ENCODE results near the gene SAMD4B. TPM values are rescaled to one million over a fixed set of nuclear protein-coding genes. Genes with fewer than 3 reads are reported as not detected.
A peak's percentile ranks its signal among the peaks of the same experiment; 100 is the strongest.

SAMD4B gene
- total RNA-seq, 4 donors from 2014 or later = 49.1 to 131 (median 75.2) TPM

GRCh38 chr19:39413272-39413910 lies 71.2 kb downstream of the SAMD4B start:
- WGBS, 2 donors = 3 to 5% methylated on average over 9 to 12 of the region's 54 CpGs
- H3K36me3 ChIP-seq = peaks cover 2 to 18% (median 3%) of the 10 kb centered on the region in 3 donors
- no peak for DNase-seq
- peak overlapping the region; percentile 64 to 90 (median 79) for H3K4me3 ChIP-seq
- H3K4me1 ChIP-seq = peaks cover 19 to 69% (median 32%) of the 10 kb centered on the region in 3 donors
- intact Hi-C loops (cut with DNase I) = no loop called here
- H3K9me3 ChIP-seq = no peaks in the 10 kb centered on the region
- no peaks in the 10 kb centered on the region for H3K27me3 ChIP-seq
- peak overlapping the region; percentile 99 for H3K27ac ChIP-seq
- TF ChIP-seq CTCF (IDR thresholded peaks at IDR 0.05) (no peak), POLR2A (IDR thresholded peaks at IDR 0.05) (peak in 1 of 4 donors; percentile 12)

GRCh38 chr19:39413911-39414608 lies 71.8 kb downstream of the SAMD4B start:
- WGBS, 2 donors = 52 to 69% methylated on average over 10 to 11 of the region's 18 CpGs
- no peak for TF ChIP-seq POLR2A (IDR thresholded peaks at IDR 0.05)
- no peak for TF ChIP-seq CTCF (IDR thresholded peaks at IDR 0.05)
- Histone ChIP-seq H3K27me3 (no peaks in the 10 kb centered on the region), H3K4me3 (peak overlapping the region; percentile 64 to 90 (median 79)), H3K9me3 (no peaks in the 10 kb centered on the region), H3K27ac (peak overlapping the region; percentile 99), H3K4me1 (peaks cover 19 to 69% (median 32%) of the 10 kb centered on the region in 3 donors), H3K36me3 (peaks cover 0 to 18% (median 6%) of the 10 kb centered on the region in 3 donors)
- intact Hi-C loops (cut with DNase I) = no loop called here
- no peak for DNase-seq

GRCh38 chr19:39415111-39416046 lies 73.2 kb downstream of the SAMD4B start:
- Histone ChIP-seq H3K27ac (peak overlapping the region in 3 of 4 donors; percentile 17 to 99 (median 99)), H3K27me3 (no peaks in the 10 kb centered on the region), H3K4me1 (peaks cover 18 to 61% (median 25%) of the 10 kb centered on the region in 3 donors), H3K9me3 (no peaks in the 10 kb centered on the region), H3K36me3 (peaks cover 0 to 22% (median 9%) of the 10 kb centered on the region in 3 donors), H3K4me3 (peak overlapping the region in 2 of 4 donors; percentile 76 to 90)
- TF ChIP-seq POLR2A (IDR thresholded peaks at IDR 0.05) (no peak), CTCF (IDR thresholded peaks at IDR 0.05) (no peak)
- intact Hi-C loops (cut with DNase I) = no loop called here
- WGBS, 2 donors = 57 to 70% methylated on average over 19 to 25 of the region's 35 CpGs
- DNase-seq = no peak

- 76 to 82% methylated on average over 9 to 12 of the region's 27 CpGs for WGBS, 2 donors
- no peak overlapping the region for H3K4me3 ChIP-seq
- H3K4me1 ChIP-seq = peaks cover 8 to 51% (median 14%) of the 10 kb centered on the region in 3 donors
- H3K27me3 ChIP-seq = no peaks in the 10 kb centered on the region
- DNase-seq = no peak
- H3K9me3 ChIP-seq = no peaks in the 10 kb centered on the region
- TF ChIP-seq CTCF (IDR thresholded peaks at IDR 0.05) (no peak), POLR2A (IDR thresholded peaks at IDR 0.05) (no peak)
- peaks cover 0 to 23% (median 9%) of the 10 kb centered on the region in 3 donors for H3K36me3 ChIP-seq
- H3K27ac ChIP-seq = no peak overlapping the region
- intact Hi-C loops (cut with DNase I) = no loop called here
Observed at GRCh38 chr19:39416152-39417120, 74.2 kb downstream of the SAMD4B start.
